ENCODE data around the gene MAP4.

- TF ChIP-seq CTCF (IDR thresholded peaks at IDR 0.05): no peak
- no peak for TF ChIP-seq JUNB (IDR thresholded peaks at IDR 0.05)
- TF ChIP-seq CHD2 (IDR thresholded peaks at IDR 0.05; ENCODE audit: low read length, partially characterized antibody): no peak
- TF ChIP-seq RNF2 (IDR thresholded peaks at IDR 0.05; ENCODE audit: borderline replicate concordance, low read depth): no peak
- TF ChIP-seq POLR2A (IDR thresholded peaks at IDR 0.05; ENCODE audit: low read length): no peak
- no peak for TF ChIP-seq FOSL2 (IDR thresholded peaks at IDR 0.05)
- TF ChIP-seq FOSL2 (CRISPR knock-in tag; IDR thresholded peaks at IDR 0.05): no peak
- TF ChIP-seq MAZ (IDR thresholded peaks at IDR 0.05; ENCODE audit: borderline replicate concordance, low read depth, low read length): no peak
- TF ChIP-seq RAD21 (conservative IDR thresholded peaks at IDR 0.05 in 1 of 2, IDR thresholded peaks at IDR 0.05 in 1 of 2): no peak
- TF ChIP-seq EP300 (IDR thresholded peaks at IDR 0.05): no peak
- TF ChIP-seq NR3C1 (IDR thresholded peaks at IDR 0.05): no peak
Measured at GRCh38 chr3:47882338-47882737, 133.9 kb downstream of the MAP4 start.

All from A549 (cell line).